Stimulated activated CD8-positive, alpha-beta memory T cell treated with anti-CD3 and anti-CD28 coated beads, Interleukin-7, amount 100 ng/mL, for 24 hours (primary cell): Measurements from ENCODE around the gene KRTAP5-1.

Source experiments
- DNase-seq: peaks from one replicate; pipeline ENCODE4 v3.0.0-alpha.2; 2020; ENCODE audit warnings: low read depth

KRTAP5-1 gene

GRCh38 chr11:1571760-1572196 is 13.3 kb downstream of the KRTAP5-1 start:
- no peak for DNase-seq

- no peak for DNase-seq
These were observed 14.0 kb downstream of the KRTAP5-1 start for GRCh38 chr11:1570896-1571759.

DNA sequence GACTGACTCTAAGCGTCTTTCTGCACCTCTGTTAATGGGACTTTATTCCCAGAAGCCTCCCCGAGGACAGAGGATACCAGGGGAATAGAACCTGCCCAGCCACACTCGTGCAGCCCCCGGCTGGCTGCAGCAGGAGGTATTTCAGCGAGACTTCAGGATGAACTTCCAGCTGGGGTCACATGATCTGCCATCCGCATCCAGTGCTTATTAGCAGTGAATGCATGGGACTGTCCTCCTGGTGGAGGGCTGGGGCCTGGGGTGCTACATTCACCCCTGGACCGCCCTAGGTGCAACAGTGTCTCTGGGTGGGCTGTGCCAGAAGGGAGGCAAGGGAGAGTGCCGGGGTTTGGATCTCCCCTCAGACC is 14.6 kb downstream of the KRTAP5-1 start:
- DNase-seq: no peak

- DNase-seq: no peak
These were observed 15.1 kb downstream of the KRTAP5-1 start for GRCh38 chr11:1570001-1570453.

GRCh38 chr11:1569251-1569780 is 15.8 kb downstream of the KRTAP5-1 start:
- DNase-seq: no peak

- no peak for DNase-seq
These were observed 16.6 kb downstream of the KRTAP5-1 start for GRCh38 chr11:1568441-1568911.

GRCh38 chr11:1567721-1568100 is 17.4 kb downstream of the KRTAP5-1 start:
- DNase-seq: no peak

DNA sequence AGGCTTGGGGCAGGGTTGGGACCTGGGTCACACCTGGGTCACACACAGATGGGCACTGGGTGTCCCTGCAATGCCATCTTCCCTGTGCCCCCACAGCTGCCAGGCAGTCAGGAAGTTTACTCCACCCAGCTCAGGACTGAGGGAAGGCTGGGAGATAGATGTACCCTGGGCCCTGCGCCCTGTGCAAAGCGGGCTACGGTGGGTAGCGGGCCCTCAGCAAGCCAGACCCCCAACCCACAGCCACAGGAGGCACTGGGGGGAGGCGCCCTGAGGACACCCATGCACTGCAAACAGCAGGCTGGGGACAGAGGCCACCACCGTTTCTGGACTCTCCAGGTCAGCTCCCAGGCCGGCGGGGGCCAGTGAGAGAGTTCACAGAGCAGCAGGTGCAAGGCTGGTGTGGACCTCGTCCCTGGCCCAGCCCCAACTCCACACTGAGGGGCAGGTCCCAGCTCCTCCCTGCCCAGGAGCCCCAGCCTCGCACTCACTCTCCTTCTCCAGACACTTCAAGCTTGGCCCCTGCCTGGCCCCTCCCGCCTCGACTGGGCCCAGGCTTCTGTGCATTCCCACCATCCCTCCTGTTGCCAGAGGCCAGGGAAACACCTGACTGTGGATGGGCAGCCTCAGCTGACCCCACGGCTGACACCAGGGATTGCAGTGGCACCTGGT is 17.9 kb downstream of the KRTAP5-1 start:
- DNase-seq: no peak

DNA sequence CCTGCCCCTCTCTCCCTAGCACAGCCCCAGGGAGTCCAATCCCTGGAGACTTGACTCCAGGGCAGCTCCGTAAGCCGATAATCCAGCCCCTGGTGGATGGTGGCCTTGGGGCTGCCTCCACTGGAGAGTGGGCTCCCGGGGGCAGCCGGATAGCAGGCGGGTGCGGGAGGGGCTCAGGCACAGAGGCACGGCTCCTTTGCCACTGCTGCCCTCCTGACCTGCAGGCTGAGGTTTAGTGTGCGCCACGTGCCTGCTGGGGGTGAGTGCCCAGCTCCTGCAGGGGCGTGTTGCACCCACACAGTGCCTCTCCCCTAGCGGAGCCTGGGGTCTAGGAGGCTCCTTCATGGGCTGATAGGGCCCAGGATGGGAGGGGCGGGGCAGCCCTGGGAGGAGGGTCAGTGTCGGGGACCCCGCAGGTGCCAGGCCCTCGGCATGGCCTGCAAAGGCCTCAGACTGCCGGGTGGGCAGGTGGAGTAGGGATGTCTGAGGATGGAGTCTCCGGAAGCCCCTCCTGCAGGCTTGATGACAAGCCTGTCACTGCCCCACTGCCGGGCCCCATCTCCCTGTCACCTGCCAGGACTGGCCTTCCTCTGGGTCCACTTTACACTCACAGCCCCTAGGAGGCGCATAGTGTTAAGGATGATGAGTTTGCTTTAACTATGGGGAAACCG is 18.6 kb downstream of the KRTAP5-1 start:
- DNase-seq: no peak

- DNase-seq: no peak
These were observed 19.2 kb downstream of the KRTAP5-1 start for GRCh38 chr11:1565904-1566247.

GRCh38 chr11:1565173-1565903 is 19.7 kb downstream of the KRTAP5-1 start:
- DNase-seq: no peak

DNA sequence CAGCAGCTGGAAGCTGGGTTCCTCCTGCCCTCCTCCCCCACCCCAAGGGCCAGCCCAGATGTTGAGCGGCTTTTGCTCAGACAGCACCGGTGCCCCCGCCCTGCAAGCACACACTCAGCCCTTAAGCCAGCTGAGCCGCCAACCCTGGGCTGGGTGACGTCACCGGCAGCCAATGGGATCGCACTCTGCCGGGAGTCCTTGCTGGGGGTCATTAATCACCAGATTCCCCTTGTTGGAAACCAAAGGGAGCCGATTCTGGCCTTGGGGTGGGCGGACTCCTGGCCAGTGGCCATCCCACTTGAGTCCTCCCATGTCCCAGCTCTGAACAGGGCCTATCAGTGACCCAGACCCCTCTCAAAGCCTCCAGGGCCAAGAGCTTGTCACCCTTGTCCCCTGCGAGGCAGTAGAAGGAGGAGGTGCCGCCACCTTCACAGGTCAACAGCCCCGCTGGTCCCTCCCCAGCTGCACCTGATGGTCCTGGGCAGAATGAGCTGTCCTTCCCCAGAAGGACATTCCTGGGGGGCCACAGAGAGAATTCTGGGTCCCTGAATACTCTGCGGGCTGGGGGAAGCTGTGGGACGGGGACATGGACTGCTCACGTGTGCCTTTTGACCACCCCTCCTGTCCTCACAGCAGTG is 20.4 kb downstream of the KRTAP5-1 start:
- DNase-seq: no peak

DNA sequence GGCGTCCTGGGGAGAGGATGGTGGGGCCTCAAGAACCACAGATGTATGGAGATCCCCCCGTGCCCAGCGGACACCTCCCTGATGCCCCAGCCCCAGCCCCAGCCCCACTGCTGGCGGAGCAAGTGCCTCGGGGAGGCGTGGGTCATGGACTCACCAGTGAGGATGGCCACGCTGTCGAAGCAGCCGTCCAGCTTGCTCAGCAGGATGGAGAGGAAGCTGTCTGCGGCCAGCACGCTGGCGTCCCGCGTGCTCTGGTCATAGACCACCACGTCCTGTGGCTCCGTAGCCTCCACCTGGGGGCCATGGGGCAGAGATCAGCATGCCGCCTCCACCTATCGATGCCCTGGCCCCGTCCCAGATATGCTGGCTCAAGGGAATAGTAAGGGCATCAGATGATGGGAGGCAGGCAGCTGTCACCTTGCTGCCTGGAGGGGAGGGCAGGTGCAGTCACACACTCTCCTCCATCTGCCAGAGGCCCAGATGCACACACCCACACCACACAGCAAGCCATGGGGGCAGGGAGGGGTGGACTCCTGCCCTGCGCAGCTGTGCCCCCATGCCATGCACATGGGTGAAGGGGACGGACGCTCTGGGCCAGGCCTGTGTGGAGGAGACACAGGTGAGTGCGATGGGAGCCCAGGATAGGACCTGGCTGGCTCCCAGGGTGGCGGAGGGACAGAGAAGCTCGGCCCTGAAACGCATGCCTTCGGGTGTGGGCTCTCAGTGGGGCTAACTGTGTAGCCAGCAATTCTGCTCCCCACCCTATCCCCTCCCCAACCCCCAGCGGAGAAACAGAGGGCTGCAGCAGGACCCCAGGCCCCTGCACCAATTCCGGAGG is 21.2 kb downstream of the KRTAP5-1 start:
- no peak for DNase-seq

DNA sequence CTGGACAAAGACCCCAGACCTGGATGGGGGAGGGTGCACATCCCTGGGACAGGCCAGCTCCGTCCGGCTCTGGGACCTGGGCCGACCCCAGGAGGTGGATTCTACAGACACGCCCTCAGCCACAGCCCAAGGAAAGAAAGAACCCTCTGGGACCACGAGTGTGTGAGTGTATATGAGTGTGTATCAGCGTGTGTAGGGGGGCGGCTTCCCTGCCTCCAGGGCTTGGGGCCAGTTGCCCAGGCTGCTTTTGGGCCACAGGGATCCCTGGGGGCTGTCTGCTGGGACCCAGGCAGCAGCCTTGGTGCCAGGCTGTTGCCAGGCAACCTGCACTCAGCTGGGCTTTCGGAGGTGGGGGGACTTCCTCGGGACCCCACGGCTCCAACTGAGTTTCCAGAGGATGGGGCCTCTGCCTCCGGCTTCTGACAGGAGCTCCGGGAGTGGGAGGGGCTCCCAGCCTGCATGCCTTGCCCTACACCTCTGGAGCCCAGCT is 21.9 kb downstream of the KRTAP5-1 start:
- no peak for DNase-seq

DNA sequence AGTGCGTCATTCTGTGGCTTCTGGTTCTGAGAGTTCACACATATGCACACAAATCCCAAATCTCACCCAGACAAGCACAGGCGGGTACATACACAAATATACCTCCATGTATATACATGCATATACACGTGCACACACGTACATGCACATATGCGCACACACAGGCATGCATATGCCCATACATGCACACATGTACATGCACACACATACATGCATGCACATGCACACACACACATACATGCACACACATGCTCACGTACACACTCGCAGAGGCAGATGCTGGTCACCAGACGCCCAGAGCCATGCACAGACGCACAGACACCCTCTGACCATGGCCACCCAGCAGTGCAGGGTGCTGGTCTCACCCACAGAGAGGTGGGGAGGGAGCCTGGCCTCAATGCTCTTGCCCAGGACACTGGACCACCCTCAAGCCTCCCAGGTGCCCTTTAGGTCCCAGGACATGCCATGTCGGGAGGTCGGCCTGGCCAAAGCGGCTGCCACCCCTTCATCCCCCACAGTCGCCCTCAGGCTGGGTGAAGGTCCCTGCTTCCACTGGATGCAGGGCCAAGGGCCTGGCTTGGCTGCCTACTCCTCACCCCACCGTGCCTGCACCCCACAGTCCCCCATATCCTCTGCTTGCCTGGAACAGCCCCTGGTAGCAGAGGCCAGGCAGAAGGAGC is 22.5 kb downstream of the KRTAP5-1 start:
- DNase-seq: no peak

DNA sequence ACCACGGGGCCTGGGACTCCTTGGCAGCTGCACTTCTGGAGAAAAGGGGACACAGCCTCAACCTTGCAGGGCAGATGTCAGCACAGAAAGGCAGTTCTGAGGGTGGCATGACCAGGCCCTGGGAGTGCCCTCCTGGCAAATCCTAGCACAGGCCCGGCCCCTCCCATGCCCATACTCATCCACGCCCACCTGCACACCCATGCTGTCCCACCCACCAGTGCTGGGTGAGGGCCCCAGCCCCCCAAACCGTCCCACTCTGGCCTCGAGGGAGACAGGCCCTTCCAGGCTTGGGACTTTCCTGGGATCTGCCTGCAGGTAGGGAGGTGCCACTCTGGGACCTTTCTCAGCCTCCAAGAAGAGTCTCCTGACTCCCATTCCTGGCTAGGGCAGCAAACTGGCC is 23.1 kb downstream of the KRTAP5-1 start:
- no peak for DNase-seq

DNA sequence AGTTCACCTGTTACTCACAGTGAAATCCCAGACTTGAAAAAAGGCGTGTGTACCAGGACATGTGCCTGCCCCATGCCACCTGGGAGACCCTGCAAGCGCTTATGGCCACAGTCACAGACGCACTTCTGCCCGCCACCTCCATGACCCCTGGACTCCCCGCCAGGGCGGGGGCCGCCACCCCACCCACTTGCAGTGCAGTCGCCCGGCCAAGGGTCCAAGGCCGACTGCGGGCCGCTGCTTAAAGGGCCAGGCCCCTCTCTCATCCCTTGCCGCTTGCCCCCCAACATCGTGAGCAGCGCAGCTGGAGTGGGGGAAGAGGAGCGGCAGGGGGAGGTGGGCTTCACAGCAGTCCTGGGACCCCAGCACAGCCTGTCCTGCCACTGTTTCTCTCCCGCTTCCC is 23.8 kb downstream of the KRTAP5-1 start:
- DNase-seq: no peak

- DNase-seq: no peak
These were observed 24.3 kb downstream of the KRTAP5-1 start for GRCh38 chr11:1560649-1561251.

- DNase-seq: no peak
These were observed 25.0 kb downstream of the KRTAP5-1 start for GRCh38 chr11:1560002-1560648.
